GM21360 (cell line): ENCODE results near the gene PPP2R3A.

ENCODE experiments used
- ATAC-seq: cut with Tn5 transposase; IDR thresholded peaks from one replicate; pipeline ENCODE4 v1.9.1; 2021; ENCODE audit warnings: mild to moderate bottlenecking, moderate library complexity; ENCODE audit not compliant: unreplicated experiment

PPP2R3A gene

DNA sequence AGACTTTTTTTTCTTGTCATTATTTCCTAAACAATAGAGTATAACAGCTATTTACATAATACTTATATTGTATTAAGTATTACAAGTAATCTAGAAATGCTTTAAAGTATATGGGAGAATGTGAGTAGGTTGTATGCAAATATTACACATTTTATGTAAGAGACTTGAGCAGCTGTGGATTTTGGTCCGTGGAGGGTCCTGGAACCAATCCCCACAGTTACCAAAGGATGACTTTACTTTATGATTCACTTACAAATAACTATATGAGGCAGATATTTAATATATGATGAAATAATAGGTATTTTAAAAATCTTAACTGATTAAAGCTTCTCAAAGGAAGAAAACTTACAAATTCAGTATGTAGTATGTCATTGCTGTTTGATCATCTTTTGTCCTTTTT is 56.3 kb downstream of the PPP2R3A start:
- no peak for ATAC-seq

DNA sequence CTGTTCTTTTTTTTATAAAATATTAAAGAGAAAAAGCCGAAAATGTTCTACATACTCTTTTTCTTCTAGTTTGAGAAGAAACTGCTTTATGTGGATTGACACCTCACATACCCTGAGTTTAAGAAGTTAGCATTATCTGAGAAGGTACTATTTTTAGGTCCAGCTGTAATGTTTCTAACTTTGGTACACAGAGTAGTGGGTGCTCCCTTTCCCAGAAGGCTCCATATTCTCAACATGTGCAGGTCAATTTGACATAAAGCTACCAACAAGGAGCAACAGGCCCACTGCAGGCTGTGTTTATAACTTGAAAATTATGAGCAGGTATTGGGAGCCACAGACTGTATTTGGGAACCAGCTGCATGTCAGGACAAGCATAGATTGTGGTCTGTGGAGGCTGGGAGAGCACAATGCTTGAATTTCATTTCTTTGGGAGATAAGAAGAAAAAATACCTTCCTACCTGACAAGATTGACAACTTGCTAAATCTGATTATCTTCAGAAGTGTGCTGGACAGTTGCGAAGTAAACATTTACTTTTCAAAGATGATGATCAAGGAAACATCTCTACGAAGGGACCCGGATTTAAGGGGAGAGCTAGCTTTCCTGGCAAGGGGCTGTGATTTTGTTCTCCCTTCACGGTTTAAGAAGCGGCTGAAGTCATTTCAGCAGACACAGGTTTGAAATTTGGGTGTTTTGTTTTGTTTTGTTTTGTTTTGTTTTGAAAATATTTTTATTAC is 57.2 kb downstream of the PPP2R3A start:
- ATAC-seq: no peak

- ATAC-seq: no peak
These were observed 57.9 kb downstream of the PPP2R3A start for GRCh38 chr3:136023264-136023978.

DNA sequence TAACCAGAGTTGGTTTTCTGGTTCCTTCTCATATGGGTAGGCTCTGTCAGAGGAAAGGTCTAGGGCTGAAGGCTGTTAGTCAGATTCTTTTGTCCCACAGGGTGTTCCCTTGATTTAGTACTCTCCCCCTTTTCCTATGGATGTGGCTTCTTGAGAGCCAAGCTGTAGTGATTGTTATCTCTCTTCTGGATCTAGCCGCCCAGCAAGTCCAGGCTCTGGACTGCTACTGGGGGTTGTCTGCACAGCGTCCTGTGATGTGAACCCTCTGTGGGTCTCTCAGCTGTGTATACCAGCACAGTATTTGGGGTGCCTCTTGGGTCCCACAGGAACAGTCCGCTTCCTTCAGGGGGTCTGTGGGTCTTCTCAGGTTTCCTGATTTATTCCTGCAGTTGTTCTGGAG is 70.8 kb downstream of the PPP2R3A start:
- ATAC-seq: no peak

DNA sequence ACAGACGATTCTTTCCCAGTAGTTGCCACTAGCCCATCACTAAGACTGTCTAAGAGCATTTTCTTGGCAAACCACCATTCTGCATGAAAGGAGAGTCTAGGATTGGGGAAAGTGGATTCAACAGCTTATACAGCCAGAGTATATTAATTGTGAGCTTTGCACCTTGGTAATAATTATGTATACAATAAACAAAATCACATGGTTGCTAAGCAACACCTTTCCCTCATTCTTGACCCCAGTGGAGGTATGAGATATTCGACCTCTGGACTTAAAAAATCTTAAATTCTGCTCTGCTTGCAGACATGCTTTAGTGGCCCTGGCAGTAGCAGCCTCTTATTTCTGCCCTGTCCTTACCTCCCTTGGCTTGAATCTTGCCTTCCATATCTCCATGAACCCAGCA is 73.1 kb downstream of the PPP2R3A start:
- no peak for ATAC-seq

DNA sequence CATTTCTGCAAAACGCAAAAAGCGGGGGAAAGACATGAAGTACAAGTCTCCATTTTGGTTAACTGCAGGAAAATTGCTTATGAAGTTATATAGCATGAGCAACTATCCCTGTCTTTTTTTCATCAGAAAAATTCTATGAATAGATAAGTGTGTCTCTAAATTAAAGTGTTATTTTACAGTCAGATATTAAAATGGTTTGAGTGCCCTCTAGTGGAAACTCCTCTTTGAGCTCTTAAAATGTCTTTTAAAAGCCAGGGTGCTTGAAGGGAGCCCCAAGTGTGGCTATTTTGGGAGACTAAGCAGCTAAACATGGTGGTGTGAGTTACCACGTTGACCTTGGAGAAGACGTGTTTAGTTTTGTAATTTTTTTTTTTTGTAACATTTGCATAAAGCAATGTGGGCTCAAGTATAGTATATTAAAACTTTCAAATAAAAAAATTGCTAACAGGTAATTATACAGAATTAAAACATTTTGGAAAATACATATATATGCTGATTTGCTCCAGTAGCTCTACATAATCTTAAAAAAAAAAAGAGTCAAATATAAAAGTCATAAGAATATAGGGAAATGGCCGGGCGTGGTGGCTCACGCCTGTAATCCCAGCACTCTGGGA is 77.2 kb downstream of the PPP2R3A start:
- no peak for ATAC-seq

GRCh38 chr3:136044980-136045745 is 79.6 kb downstream of the PPP2R3A start:
- ATAC-seq: no peak

DNA sequence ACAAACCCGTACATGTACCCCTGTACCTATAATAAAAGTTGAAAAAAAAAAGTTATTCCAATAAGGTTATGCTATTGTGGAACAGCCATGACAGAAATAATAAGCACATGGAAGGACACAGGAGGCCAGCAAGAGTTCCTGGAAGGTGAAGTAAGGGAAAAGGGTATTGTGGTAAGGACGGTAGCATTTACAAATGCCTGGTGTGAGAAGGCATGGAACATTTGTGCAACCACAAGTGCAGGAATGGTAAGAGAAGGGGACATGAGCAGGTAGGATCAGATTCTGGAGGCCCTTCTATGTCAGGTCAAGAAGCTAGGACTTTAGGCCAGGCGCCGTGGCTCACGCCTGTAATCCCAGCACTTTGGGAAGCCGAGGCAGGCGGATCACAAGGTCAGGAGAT is 82.5 kb downstream of the PPP2R3A start:
- ATAC-seq: no peak

- no peak for ATAC-seq
These were observed 84.7 kb downstream of the PPP2R3A start for GRCh38 chr3:136050250-136050649.

DNA sequence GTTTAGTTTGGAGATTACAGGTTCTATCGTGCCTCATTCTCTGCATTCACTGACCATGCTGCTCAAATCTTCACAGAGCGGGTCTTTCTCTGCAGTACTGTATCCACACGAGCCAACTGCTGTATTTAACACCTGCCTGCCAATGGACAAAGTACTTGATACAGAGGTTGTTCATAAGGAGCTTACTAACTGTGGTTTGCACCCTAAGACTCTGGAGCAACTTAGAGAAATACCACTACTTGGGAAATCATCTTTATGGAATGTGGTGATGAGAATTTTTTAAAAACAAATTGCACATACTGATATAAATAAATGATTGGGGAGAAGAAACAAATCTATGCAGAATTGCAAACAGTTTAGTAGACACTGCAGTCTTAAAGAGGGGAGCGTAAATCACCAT is 90.0 kb downstream of the PPP2R3A start:
- no peak for ATAC-seq

GRCh38 chr3:136067211-136067610 is 101.7 kb downstream of the PPP2R3A start:
- no peak for ATAC-seq

GRCh38 chr3:136068708-136069107 is 103.2 kb downstream of the PPP2R3A start:
- no peak for ATAC-seq

- no peak for ATAC-seq
These were observed 104.4 kb downstream of the PPP2R3A start for GRCh38 chr3:136069933-136070332.

DNA sequence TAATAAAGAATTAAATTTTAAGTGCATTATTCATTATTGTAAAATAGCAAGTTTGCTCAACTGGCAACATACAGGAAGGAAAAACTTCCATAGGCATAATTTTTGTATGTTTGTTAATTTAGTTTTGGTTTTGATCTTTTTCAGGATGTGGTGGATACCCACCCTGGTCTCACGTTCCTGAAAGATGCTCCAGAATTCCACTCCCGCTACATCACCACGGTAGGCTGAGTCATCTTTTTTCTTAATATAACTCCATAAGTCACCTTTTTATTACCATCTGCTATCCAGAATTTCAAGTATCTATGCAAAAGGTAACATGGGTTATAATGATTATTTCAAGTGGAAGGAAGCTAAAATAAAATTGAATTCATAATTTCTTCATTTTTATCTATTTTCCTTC is 104.8 kb downstream of the PPP2R3A start:
- ATAC-seq: no peak

DNA sequence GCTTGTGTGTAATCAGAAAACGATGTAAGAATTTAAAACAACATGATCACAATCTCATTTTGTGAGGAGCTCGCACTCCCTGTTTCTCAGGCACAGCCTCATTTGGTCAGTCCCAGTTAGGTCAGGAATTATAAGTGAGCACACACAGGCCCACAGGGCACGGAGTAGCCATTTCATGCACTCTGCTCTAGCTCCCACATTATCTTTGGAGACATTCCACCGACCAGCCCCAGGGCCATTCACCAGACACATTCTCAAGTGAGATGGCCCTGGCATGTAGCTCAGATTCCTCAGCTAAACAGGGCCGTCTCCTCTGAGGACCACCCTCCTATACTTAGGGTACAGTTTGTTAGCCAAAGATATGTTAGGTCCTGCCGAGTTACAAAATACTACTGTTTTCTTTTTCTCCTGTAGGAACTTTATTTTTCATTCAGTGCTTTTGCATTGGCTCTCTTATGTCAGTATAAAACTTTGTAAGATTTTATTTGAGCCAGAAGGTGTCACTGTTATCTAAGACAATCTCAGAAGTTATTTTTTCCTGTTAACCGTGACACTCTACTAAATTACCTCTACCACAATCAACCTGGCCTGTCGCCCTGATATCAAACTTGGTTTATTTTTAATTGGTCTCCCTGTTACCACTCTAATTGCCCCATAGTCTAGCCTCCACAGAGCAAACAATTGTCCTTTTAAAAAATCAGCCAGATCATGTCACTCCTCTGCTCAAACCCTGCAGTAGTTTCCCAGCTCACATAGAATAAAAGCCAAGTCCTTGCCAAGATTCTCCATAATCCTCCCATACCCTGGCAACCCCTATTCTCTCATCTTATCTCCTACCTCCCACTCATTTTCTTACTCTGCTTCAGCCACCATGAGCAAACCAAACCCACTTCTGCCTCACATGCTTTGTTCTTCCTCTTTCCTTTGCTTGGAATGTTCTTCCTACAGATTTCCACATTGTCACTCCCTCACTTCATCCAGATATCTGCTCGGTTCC is 105.7 kb downstream of the PPP2R3A start:
- no peak for ATAC-seq

GRCh38 chr3:136074546-136075170 is 109.1 kb downstream of the PPP2R3A start:
- no peak for ATAC-seq

DNA sequence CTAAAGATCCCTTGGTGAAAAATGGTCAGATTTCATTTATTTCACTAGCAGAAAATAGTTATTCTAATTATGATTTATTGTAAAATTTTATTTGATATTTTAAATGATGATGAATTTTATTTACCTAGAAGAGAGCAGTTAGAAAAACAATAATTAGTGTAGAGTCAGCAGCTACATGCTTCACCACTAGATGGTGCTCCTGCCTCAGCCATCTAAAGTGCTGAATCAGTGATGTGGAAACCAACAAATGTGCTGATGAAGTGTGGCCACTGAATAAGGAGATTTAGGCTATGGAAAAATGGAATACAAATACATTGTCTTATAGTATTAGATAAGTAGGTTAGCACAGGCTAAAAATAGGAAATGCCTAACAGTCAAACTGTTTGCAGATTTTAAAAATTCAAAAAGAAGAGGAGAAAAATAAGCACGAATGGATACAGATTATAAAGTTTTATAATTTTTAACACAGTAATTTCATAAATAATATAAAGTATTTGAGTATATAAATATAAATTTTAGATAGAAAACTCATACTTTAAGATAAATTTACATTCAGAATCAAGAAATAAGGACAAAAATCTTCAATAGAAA is 109.8 kb downstream of the PPP2R3A start:
- ATAC-seq: no peak

DNA sequence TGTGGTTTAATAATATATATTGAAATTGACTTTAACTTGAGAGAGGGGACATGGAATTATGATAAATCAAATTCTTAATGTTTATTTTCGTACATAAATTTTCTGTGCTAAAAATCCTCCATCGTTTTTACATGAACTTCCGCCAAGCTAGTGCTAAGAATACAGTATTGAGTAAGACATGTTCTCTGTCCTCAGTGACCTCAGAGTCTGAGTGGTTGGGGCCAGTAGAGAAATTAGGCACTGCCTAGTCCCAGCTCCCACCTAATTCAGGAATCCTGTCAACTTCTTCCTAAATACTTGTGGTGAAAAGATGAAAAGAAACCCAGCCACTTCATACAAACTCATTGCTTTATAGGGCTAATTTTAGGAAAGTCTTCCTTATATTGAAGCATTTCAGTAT is 110.3 kb downstream of the PPP2R3A start:
- ATAC-seq: no peak
